GM21786 (cell line): ENCODE measurements around the gene CACNA1I.

Experiments used
- ATAC-seq: cut with Tn5 transposase; IDR thresholded peaks from one replicate; pipeline ENCODE4 v1.9.1; 2021; ENCODE audit not compliant: unreplicated experiment

Gene CACNA1I

GRCh38 chr22:39664485-39665200 is 94.1 kb downstream of the CACNA1I start:
- no peak for ATAC-seq

- ATAC-seq: no peak
Observed at GRCh38 chr22:39665229-39665628, 94.7 kb downstream of the CACNA1I start.

GRCh38 chr22:39665661-39666431 is 95.3 kb downstream of the CACNA1I start:
- no peak for ATAC-seq

- no peak for ATAC-seq
Observed at GRCh38 chr22:39666495-39666894, 95.9 kb downstream of the CACNA1I start.

GRCh38 chr22:39666926-39667325 is 96.4 kb downstream of the CACNA1I start:
- no peak for ATAC-seq

GRCh38 chr22:39669432-39669831 is 98.9 kb downstream of the CACNA1I start:
- ATAC-seq: no peak

- ATAC-seq: no peak
Observed at GRCh38 chr22:39671936-39672335, 101.4 kb downstream of the CACNA1I start.

GRCh38 chr22:39674536-39674935 is 104.0 kb downstream of the CACNA1I start:
- no peak for ATAC-seq

- no peak for ATAC-seq
Observed at GRCh38 chr22:39675947-39676346, 105.4 kb downstream of the CACNA1I start.

GRCh38 chr22:39677967-39678366 is 107.4 kb downstream of the CACNA1I start:
- no peak for ATAC-seq

- no peak for ATAC-seq
Observed at GRCh38 chr22:39678862-39679490, 108.4 kb downstream of the CACNA1I start.

GRCh38 chr22:39679652-39680051 is 109.1 kb downstream of the CACNA1I start:
- no peak for ATAC-seq

- ATAC-seq: no peak
Observed at GRCh38 chr22:39680486-39680885, 109.9 kb downstream of the CACNA1I start.

GRCh38 chr22:39681038-39681861 is 110.7 kb downstream of the CACNA1I start:
- ATAC-seq: no peak

- no peak for ATAC-seq
Observed at GRCh38 chr22:39682994-39683393, 112.4 kb downstream of the CACNA1I start.

- no peak for ATAC-seq
Observed at GRCh38 chr22:39683639-39684038, 113.1 kb downstream of the CACNA1I start.

GRCh38 chr22:39684702-39685281 is 114.2 kb downstream of the CACNA1I start:
- ATAC-seq: no peak

GRCh38 chr22:39685336-39686177 is 115.0 kb downstream of the CACNA1I start:
- ATAC-seq: no peak

- no peak for ATAC-seq
Observed at GRCh38 chr22:39686178-39686620, 115.6 kb downstream of the CACNA1I start.
